ENCODE data around the gene PHACTR1.
"Not testable (repeated sequence)": the region's sequence is repeated elsewhere in the genome, so short reads cannot be mapped to it uniquely, and the experiment has no call there.

The PHACTR1 gene

DNA sequence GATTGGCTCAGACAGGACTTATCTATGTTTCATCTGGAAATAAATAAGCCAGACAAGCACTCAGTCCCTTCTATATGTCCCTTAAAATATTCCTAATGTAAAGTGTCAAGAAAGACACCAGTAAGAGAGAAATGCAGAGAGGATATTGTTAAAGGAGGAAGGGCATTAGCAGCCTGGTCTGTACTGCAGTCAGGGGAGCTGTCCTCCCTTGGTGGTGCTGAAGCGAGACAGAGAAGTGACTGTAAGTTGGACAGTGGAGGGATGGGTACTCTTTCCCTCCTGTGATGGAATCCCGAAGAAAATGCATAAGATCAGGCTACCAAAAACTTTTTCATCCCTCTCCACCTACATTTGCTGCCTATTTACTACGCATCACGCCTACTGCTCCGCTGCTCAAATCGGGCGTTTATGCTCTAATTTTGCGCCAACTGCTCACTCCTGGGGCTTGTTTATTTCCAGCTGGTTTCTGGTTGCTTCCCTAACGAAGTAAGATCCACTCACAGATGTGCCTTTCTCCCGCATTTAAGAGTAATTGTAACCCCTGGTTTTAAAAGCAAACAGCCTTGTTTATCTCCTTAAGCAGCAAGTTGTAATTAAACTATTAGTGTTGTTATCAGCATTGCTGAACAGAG is 35.2 kb downstream of the PHACTR1 start:
- TF ChIP-seq EZH2 (IDR thresholded peaks at IDR 0.05), result no peak
- no peak for TF ChIP-seq POLR2AphosphoS5 (IDR thresholded peaks at IDR 0.05; ENCODE audit: borderline replicate concordance, low read depth, low read length)
- TF ChIP-seq FOXP2 (optimal IDR thresholded peaks at IDR 0.05; ENCODE audit: control extremely low read depth, extremely low read length, insufficient read depth), result no peak
- peak; percentile 14 for DNase-seq (ENCODE audit: low read depth, low spot score)
- Histone ChIP-seq H3K36me3 (ENCODE audit: insufficient read depth, low read length) (no peaks in the 10 kb centered on the region), H3K27ac (no peak overlapping the region), H3K4me3 (no peak overlapping the region), H3K9ac (ENCODE audit: insufficient read length) (no peak overlapping the region), H3K9me3 (ENCODE audit: low read depth, low read length) (no peaks in the 10 kb centered on the region)

DNA sequence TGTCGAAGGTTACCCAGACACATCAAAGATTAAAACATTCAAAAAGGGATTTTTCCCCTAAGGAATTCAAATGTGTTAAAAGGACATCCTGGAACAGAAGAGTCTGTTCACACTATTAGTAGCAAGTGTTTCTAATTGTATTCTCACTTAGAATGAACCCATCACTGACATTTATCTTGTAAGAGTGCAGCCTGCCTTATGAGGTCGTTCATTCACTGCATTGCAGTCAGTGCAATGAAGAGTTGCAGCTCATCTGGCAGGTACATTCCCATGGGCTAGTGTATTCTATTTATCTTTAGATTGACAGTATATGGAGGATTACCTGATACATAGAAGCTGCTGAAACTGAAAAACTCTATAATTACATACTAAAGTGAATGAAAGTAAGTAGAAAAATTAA is 36.5 kb downstream of the PHACTR1 start:
- no peak overlapping the region for H3K9ac ChIP-seq (ENCODE audit: insufficient read length)
- no peak overlapping the region for H3K27ac ChIP-seq
- DNase-seq (ENCODE audit: low read depth, low spot score), result no peak
- no peak overlapping the region for H3K4me3 ChIP-seq
- TF ChIP-seq POLR2AphosphoS5 (IDR thresholded peaks at IDR 0.05; ENCODE audit: borderline replicate concordance, low read depth, low read length) (no peak), FOXP2 (optimal IDR thresholded peaks at IDR 0.05; ENCODE audit: control extremely low read depth, extremely low read length, insufficient read depth) (no peak)
- H3K36me3 ChIP-seq (ENCODE audit: insufficient read depth, low read length), result no peaks in the 10 kb centered on the region
- no peaks in the 10 kb centered on the region for H3K9me3 ChIP-seq (ENCODE audit: low read depth, low read length)

DNA sequence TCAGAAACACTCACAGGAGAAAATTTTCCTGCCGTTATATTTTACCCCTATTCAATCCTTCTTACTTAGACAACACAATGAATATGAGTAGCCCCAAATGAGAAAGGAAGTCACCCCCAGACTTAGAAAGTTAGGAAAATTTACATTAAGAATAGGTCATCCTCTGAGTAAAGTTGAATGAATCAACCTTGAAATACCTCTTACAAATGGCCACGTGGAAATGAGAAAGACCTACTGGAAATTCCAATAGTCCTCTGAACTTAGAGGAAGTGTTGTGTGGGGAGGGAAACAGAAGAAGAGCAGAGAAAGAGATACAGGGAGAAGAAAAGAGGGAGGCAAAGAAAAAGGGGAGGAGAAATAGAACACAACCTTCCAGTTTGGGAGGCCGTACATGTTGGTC is 43.7 kb downstream of the PHACTR1 start:
- no peak overlapping the region for H3K4me3 ChIP-seq
- no peak overlapping the region for H3K9ac ChIP-seq (ENCODE audit: insufficient read length)
- H3K36me3 ChIP-seq (ENCODE audit: insufficient read depth, low read length), result no peaks in the 10 kb centered on the region
- DNase-seq (ENCODE audit: low read depth, low spot score), result no peak
- no peaks in the 10 kb centered on the region for H3K9me3 ChIP-seq (ENCODE audit: low read depth, low read length)
- no peak overlapping the region for H3K27ac ChIP-seq
- no peak for TF ChIP-seq FOXP2 (optimal IDR thresholded peaks at IDR 0.05; ENCODE audit: control extremely low read depth, extremely low read length, insufficient read depth)
- TF ChIP-seq EZH2 (IDR thresholded peaks at IDR 0.05), result no peak
- TF ChIP-seq POLR2AphosphoS5 (IDR thresholded peaks at IDR 0.05; ENCODE audit: borderline replicate concordance, low read depth, low read length), result no peak

DNA sequence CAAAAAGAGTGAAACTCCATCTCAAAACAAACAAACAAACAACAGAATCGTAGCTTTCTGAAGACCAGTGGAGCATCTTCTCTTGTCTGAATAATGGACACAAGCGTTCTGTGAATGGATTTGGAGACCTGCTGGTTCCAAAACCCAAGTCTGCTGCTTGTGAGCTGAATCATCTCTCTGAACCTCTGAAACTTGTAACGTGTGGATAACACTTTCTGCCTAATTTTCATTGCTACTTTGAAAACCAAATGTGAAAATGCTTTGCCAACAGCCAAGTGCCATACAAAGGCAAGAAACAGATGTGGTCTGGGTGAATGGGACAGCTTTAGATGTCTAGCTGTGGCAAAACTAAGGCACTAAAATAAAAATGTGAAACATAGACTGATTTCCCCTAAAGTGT is 44.3 kb downstream of the PHACTR1 start:
- no peak overlapping the region for H3K4me3 ChIP-seq
- no peak overlapping the region for H3K9ac ChIP-seq (ENCODE audit: insufficient read length)
- DNase-seq (ENCODE audit: low read depth, low spot score), result no peak
- TF ChIP-seq POLR2AphosphoS5 (IDR thresholded peaks at IDR 0.05; ENCODE audit: borderline replicate concordance, low read depth, low read length) (no peak), FOXP2 (optimal IDR thresholded peaks at IDR 0.05; ENCODE audit: control extremely low read depth, extremely low read length, insufficient read depth) (no peak), EZH2 (IDR thresholded peaks at IDR 0.05) (no peak)
- no peak overlapping the region for H3K27ac ChIP-seq
- H3K36me3 ChIP-seq (ENCODE audit: insufficient read depth, low read length), result no peaks in the 10 kb centered on the region
- no peaks in the 10 kb centered on the region for H3K9me3 ChIP-seq (ENCODE audit: low read depth, low read length)

DNA sequence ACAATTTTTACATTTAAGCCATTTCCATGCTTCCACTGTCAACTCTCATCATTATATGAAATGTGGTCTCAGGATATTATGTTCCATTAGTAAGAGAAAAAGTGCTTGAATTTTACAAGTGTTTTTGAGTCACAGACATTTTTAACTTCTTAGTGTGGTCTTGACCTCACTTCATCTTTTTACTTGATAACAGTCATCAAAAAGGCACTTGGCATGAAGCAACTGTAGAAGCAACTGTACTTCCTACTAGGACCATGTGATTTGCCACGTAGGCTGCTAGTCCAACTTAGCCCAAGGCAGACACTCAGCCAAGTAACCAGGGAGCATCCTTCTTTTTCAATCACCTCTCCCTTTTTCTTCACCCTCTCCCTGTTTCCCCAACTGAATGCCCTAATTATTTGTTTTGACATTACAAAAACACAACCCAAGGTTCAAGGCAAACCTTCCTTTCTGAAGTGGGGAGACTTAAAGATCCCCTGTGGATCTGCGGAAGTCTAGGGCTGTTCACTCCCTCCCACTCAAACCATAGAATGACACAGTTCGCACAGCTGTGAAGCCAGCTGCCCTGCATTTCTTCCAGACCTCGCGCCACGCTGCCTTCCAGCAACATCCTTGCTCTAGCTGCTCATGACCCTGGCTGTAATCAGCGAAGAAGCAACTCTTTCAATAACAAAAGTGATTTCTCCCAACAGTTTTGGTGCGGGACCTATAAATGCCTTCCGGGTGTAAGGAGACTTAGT is 45.0 kb downstream of the PHACTR1 start:
- TF ChIP-seq FOXP2 (optimal IDR thresholded peaks at IDR 0.05; ENCODE audit: control extremely low read depth, extremely low read length, insufficient read depth) (no peak), EZH2 (IDR thresholded peaks at IDR 0.05) (no peak), POLR2AphosphoS5 (IDR thresholded peaks at IDR 0.05; ENCODE audit: borderline replicate concordance, low read depth, low read length) (no peak)
- Histone ChIP-seq H3K27ac (no peak overlapping the region), H3K36me3 (ENCODE audit: insufficient read depth, low read length) (no peaks in the 10 kb centered on the region), H3K9ac (ENCODE audit: insufficient read length) (no peak overlapping the region), H3K9me3 (ENCODE audit: low read depth, low read length) (no peaks in the 10 kb centered on the region), H3K4me3 (no peak overlapping the region)
- DNase-seq (ENCODE audit: low read depth, low spot score), result no peak

DNA sequence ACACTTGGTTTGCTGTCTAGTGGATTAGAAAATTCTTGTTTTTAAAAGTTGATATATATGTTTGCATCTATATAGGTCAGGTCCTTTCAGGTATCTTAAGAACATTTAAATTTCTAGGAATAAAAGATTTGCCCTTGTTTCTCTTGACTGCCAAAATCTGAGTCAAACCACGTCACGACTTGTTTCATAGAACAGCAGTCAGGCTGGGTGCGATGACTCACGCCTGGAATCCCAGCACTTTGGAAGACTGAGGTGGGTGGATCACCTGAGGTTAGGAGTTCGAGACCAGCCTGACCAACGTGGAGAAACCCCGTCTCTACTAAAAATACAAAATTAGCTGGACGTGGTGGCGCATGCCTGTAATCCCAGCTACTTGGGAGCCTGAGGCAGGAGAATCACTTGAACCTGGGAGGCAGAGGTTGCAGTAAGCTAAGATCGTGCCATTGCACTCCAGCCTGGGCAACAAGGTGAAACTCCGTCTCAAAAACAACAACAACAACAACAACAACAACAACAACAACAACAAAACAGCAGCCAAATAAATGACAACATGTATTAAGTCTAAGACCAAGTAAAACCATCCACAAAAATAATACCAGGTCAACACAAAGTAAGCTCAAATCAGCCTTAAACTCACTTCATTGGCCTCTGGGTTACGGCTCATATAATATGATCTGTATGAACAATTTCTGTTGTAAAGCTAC is 46.3 kb downstream of the PHACTR1 start:
- H3K9me3 ChIP-seq (ENCODE audit: low read depth, low read length); H3K36me3 ChIP-seq (ENCODE audit: insufficient read depth, low read length); DNase-seq (ENCODE audit: low read depth, low spot score); H3K4me3 ChIP-seq; H3K27ac ChIP-seq; H3K9ac ChIP-seq (ENCODE audit: insufficient read length): not testable (repeated sequence)

DNA sequence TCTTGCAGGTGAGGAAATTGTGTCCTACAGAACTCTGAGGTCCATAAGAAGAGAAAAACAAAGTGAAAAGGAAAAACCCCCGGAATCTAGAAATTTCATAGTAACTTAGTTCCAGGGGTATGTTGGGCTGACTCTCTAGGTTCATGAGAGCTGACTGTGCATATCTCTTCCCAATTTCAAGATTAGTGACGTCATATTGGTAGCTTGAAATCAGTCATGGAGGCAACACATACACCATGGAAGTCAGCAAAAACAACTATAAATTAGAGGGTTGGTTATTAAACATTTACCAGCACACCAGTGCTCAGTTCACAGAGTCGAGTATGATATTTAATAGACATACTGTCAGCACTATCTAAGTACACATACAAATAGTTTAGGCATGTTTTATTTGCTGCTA is 49.8 kb downstream of the PHACTR1 start:
- DNase-seq (ENCODE audit: low read depth, low spot score), result no peak
- TF ChIP-seq FOXP2 (optimal IDR thresholded peaks at IDR 0.05; ENCODE audit: control extremely low read depth, extremely low read length, insufficient read depth) (no peak), EZH2 (IDR thresholded peaks at IDR 0.05) (no peak), POLR2AphosphoS5 (IDR thresholded peaks at IDR 0.05; ENCODE audit: borderline replicate concordance, low read depth, low read length) (no peak)
- no peak overlapping the region for H3K4me3 ChIP-seq
- H3K27ac ChIP-seq, result no peak overlapping the region
- no peaks in the 10 kb centered on the region for H3K36me3 ChIP-seq (ENCODE audit: insufficient read depth, low read length)
- no peaks in the 10 kb centered on the region for H3K9me3 ChIP-seq (ENCODE audit: low read depth, low read length)
- H3K9ac ChIP-seq (ENCODE audit: insufficient read length), result no peak overlapping the region

DNA sequence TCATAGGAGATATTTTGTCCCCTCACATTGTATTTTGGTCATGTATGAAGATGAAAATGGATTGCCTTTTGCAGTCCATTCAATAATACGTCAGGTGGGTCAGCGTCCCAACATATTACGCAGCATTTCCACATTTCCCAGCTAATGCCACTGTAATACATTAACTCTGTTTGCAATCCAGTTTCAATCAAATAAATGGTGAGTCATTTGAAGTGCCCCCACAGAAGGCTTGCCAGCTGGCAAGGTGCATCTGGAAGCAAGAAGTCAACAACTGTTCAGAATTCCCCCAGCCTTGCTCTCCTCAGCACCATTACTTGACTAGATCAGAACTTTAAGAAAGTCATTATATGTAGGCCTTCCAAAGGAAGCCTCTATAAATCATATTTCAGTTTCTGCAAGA is 50.4 kb downstream of the PHACTR1 start:
- TF ChIP-seq POLR2AphosphoS5 (IDR thresholded peaks at IDR 0.05; ENCODE audit: borderline replicate concordance, low read depth, low read length) (no peak), EZH2 (IDR thresholded peaks at IDR 0.05) (no peak), FOXP2 (optimal IDR thresholded peaks at IDR 0.05; ENCODE audit: control extremely low read depth, extremely low read length, insufficient read depth) (no peak)
- H3K9me3 ChIP-seq (ENCODE audit: low read depth, low read length), result no peaks in the 10 kb centered on the region
- H3K9ac ChIP-seq (ENCODE audit: insufficient read length), result no peak overlapping the region
- no peak overlapping the region for H3K27ac ChIP-seq
- no peak overlapping the region for H3K4me3 ChIP-seq
- no peaks in the 10 kb centered on the region for H3K36me3 ChIP-seq (ENCODE audit: insufficient read depth, low read length)
- DNase-seq (ENCODE audit: low read depth, low spot score), result no peak

All from SK-N-MC (cell line).